HepG2 (cell line): Measurements from ENCODE around the gene CASS4. TPM values are rescaled to one million over a fixed set of nuclear protein-coding genes. Genes with fewer than 3 reads are reported as not detected.

ENCODE experiments used
- ATAC-seq: fragments of 200-7000 bp; cut with Tn5 transposase; 3 replicates; pipeline ENCODE4 v1.9.1; 2020; ENCODE audit warnings: mild to moderate bottlenecking, moderate library complexity
- BruUV-seq: library from RNA; stranded (reverse); fragments of 400-500 nt; replicated peaks from 2 replicates; lab custom pipeline; 2021; lab: Mats Ljungman, UMichigan
- CTCF ChIA-PET: fragments of 300-600 bp; formaldehyde crosslinking; extraction: SDS; loops from one replicate; lab custom pipeline; 2021; ENCODE audit warnings: low total read pairs, inconsistent platforms, low intra/inter-chr PET ratio; lab: Yijun Ruan, JAX
- POLR2A ChIA-PET: fragments of 350-600 bp; sonication (Branson Sonifier 250); formaldehyde crosslinking; loops from one replicate; lab custom pipeline; 2020; ENCODE audit warnings: antibody characterized with exemption, inconsistent platforms; lab: Yijun Ruan, JAX
- DNase-seq: peaks from one replicate; pipeline ENCODE4 v3.0.0-alpha.2; 2015; ENCODE audit warnings: low spot score
- FAIRE-seq: peaks from 3 replicates; lab custom pipeline; 2011; peaks lifted over from hg19 to GRCh38; lab: Jason Lieb, UNC
- H2AFZ ChIP-seq: one replicate; pipeline ENCODE4 v1.6.1; 2011; ENCODE audit warnings: low read length, inconsistent platforms
- H3K27ac ChIP-seq: fragments of 300-600 bp; 3 replicates; pipeline ENCODE4 v1.8.0; 2011; ENCODE audit warnings: mixed run types, mild to moderate bottlenecking, mixed read lengths, low read length, inconsistent platforms; ENCODE audit not compliant: insufficient read depth; ENCODE audit errors: extremely low read length
- H3K27me3 ChIP-seq, 2 experiments: fragments of 200-600 bp in 1 of 2; 2 replicates in 1 of 2; 3 replicates in 1 of 2; pipeline versions ENCODE4 v1.6.0 to v1.8.0; 2011; ENCODE audit warnings: low read length in 2 of 2, mild to moderate bottlenecking in 2 of 2, moderate library complexity in 2 of 2, inconsistent platforms in 1 of 2; ENCODE audit not compliant: insufficient read depth in 2 of 2, control insufficient read depth in 1 of 2
- H3K36me3 ChIP-seq, 2 experiments: fragments of 200-600 bp in 1 of 2; replicated peaks in 1 of 2; 2 replicates in 1 of 2; 3 replicates in 1 of 2; pipeline versions ENCODE4 v1.5.1 to v1.8.0; 2011; ENCODE audit warnings: low read length in 2 of 2, inconsistent platforms in 1 of 2; ENCODE audit not compliant: insufficient read depth in 2 of 2, control insufficient read depth in 1 of 2
- H3K4me1 ChIP-seq: 2 replicates; pipeline ENCODE4 v1.5.1; 2012; ENCODE audit warnings: low read length, inconsistent platforms; ENCODE audit not compliant: insufficient read depth
- H3K4me2 ChIP-seq: 2 replicates; pipeline ENCODE4 v1.6.0; 2011; ENCODE audit warnings: low read depth, low read length, inconsistent platforms
- H3K4me3 ChIP-seq, 3 experiments: fragments of 200-600 bp in 1 of 3; sonication (generic), shearing (Covaris generic) in 1 of 3; replicated peaks in 1 of 3; 2 replicates each; pipeline ENCODE4 v1.5.1; 2011 to 2016; ENCODE audit warnings: low read length in 3 of 3, inconsistent platforms in 2 of 3, low read depth in 2 of 3, mild to moderate bottlenecking in 2 of 3, control low read depth in 1 of 3, mixed read lengths in 1 of 3; ENCODE audit not compliant: insufficient read depth in 1 of 3
- H3K79me2 ChIP-seq: one replicate; pipeline ENCODE4 v1.6.1; 2011; ENCODE audit warnings: low read length, inconsistent platforms; ENCODE audit not compliant: insufficient read depth
- H3K9ac ChIP-seq: 2 replicates; pipeline ENCODE4 v1.6.0; 2011; ENCODE audit warnings: mild to moderate bottlenecking, low read depth, low read length, inconsistent platforms; ENCODE audit not compliant: insufficient read depth
- H3K9me3 ChIP-seq: 2 replicates; pipeline ENCODE4 v1.5.1; 2012; ENCODE audit warnings: mild to moderate bottlenecking, low read length
- H4K20me1 ChIP-seq: 2 replicates; pipeline ENCODE4 v1.6.0; 2011; ENCODE audit warnings: inconsistent platforms, mild to moderate bottlenecking, low read length, moderate library complexity; ENCODE audit not compliant: insufficient read depth
- ATF5 ChIP-seq: sonication (generic); formaldehyde crosslinking; IDR thresholded peaks from 2 replicates; pipeline ENCODE4 v1.4.0; 2020; ENCODE audit warnings: mild to moderate bottlenecking, low read depth, missing genetic modification reagents
- CC2D1A ChIP-seq: sonication (generic); formaldehyde crosslinking; IDR thresholded peaks from 2 replicates; pipeline ENCODE4 v1.8.1; 2023; ENCODE audit warnings: mild to moderate bottlenecking, missing genetic modification reagents
- E2F2 ChIP-seq: sonication (generic); formaldehyde crosslinking; IDR thresholded peaks from 2 replicates; pipeline ENCODE4 v1.4.0; 2020; ENCODE audit warnings: missing genetic modification reagents, borderline replicate concordance
- HOXA7 ChIP-seq: sonication (generic); formaldehyde crosslinking; IDR thresholded peaks from 2 replicates; pipeline ENCODE4 v1.8.1; 2022; ENCODE audit warnings: mild to moderate bottlenecking, missing genetic modification reagents, moderate library complexity
- REST ChIP-seq, 2 experiments: IDR thresholded peaks; 2 replicates each; pipeline ENCODE4 v1.6.1; 2011 to 2012; ENCODE audit warnings: low read length in 2 of 2, borderline replicate concordance in 1 of 2, low read depth in 1 of 2, mild to moderate bottlenecking in 1 of 2, moderate library complexity in 1 of 2
- REXO4 ChIP-seq: sonication (generic); formaldehyde crosslinking; IDR thresholded peaks from 2 replicates; pipeline ENCODE4 v1.8.0; 2022; ENCODE audit warnings: missing genetic modification reagents, mild to moderate bottlenecking, borderline replicate concordance
- SIN3B ChIP-seq: fragments of 150-350 bp; IDR thresholded peaks from 2 replicates; pipeline ENCODE4 v1.6.1; 2014; ENCODE audit warnings: low read length
- SKIL ChIP-seq: sonication (generic); formaldehyde crosslinking; IDR thresholded peaks from 2 replicates; pipeline ENCODE4 v1.8.0; 2022; ENCODE audit warnings: missing genetic modification reagents, mild to moderate bottlenecking, moderate library complexity, borderline replicate concordance
- ZGPAT ChIP-seq: IDR thresholded peaks from 2 replicates; pipeline ENCODE4 v1.6.1; 2016; ENCODE audit warnings: mild to moderate bottlenecking
- ZNF101 ChIP-seq: sonication (generic); formaldehyde crosslinking; IDR thresholded peaks from 2 replicates; pipeline ENCODE4 v1.4.0; 2020; ENCODE audit warnings: mild to moderate bottlenecking, low read depth, missing genetic modification reagents, borderline replicate concordance
- ZNF367 ChIP-seq: sonication (generic); formaldehyde crosslinking; IDR thresholded peaks from 2 replicates; pipeline ENCODE4 v1.4.0; 2020; ENCODE audit warnings: missing genetic modification reagents, borderline replicate concordance
- ZNF589 ChIP-seq: sonication (generic); formaldehyde crosslinking; conservative IDR thresholded peaks from 2 replicates; pipeline ENCODE4 v1.8.0; 2022; ENCODE audit warnings: mild to moderate bottlenecking, moderate library complexity, missing genetic modification reagents
- ZNF792 ChIP-seq: IDR thresholded peaks from 2 replicates; pipeline ENCODE4 v1.6.1; 2016
- WGBS: methylation state at CpG from one replicate; pipeline ENCODE4 v1.1.6; 2017; ENCODE audit warnings: low lambda C conversion rate; 5-methylcytosine and 5-hydroxymethylcytosine counted together
- in situ Hi-C: cut with HindIII; loops from 2 replicates; pipeline ENCODE4 v1.10.0; 2017; ENCODE audit warnings: low pct_unique_long_range_greater_than_20kb; ENCODE audit not compliant: extremely low pct_ligation_motif_present
- intact Hi-C: fragments of 100-400 bp; cut with micrococcal nuclease; formaldehyde crosslinking; loops from one replicate; pipeline ENCODE4 v1.10.0; 2022; ENCODE audit not compliant: unreplicated experiment
- polyA plus RNA-seq, 8 experiments: library from polyadenylated mRNA; depleted of rRNA in 3 of 8; stranded (reverse) in 7 of 8; unstranded in 1 of 8; fragments of >200 nt; fragmentation: Illumina TruSeq in 4 of 8; extraction: Trizol in 4 of 8; gene quantifications; 2 replicates each; pipeline versions ENCODE4 v1.2.1 to v1.2.3, GENCODE V29; 2011 to 2016; ENCODE audit warnings: low read depth in 4 of 8, missing spikeins in 1 of 8, mixed read lengths in 1 of 8; ENCODE audit not compliant: insufficient read depth in 1 of 8
- total RNA-seq, 5 experiments: library from RNA; depleted of rRNA; stranded (reverse); fragments of >200 nt; fragmentation: Illumina TruSeq; extraction: Trizol; gene quantifications; 2 replicates each; pipeline ENCODE4 v1.2.3, GENCODE V29; 2016; ENCODE audit warnings: low read depth in 1 of 5

CASS4 gene
- total and polyA plus RNA-seq, 2 of the 13 experiments (the other 11 are each of a cell fraction or from before 2014, with no cell fraction given), result 0.17 to 0.49 TPM

- ChIA-PET CTCF (no interaction called here), POLR2A (interaction anchor here (1.0 to 4.1 kb wide), 12 partner anchors 11 to 75 kb away, joined by 3 to 91 read pairs (median 4); partner anchors contain the start of genes CASS4, FAM210B and RTF2)
- Histone ChIP-seq H3K79me2 (peaks cover 64% of the 10 kb centered on the region), H3K27me3 (peaks cover 0 to 4% of the 10 kb centered on the region in 2 experiments; a peak in 1 of 5 replicates), H4K20me1 (no peaks in the 10 kb centered on the region), H3K4me2 (peak overlapping the region; percentile 94), H3K27ac (peak overlapping the region; percentile 88), H3K4me3 (peak overlapping the region; percentile 92 to 94 (median 93)), H3K9ac (peak overlapping the region; percentile 93), H3K9me3 (no peaks in the 10 kb centered on the region), H3K4me1 (peaks cover 45% of the 10 kb centered on the region), H3K36me3 (peaks cover 20 to 45% of the 10 kb centered on the region in 2 experiments), H2AFZ (no peak overlapping the region)
- DNase-seq (no peak), ATAC-seq (no peak), FAIRE-seq (no peak)
- BruUV-seq, result TSS peak; percentile 57
- intact Hi-C loops, result loop anchor here (1.0 to 2.0 kb wide), 4 partner anchors 32 to 145 kb away; partner anchors contain the start of genes MC3R and RTF2
- in situ Hi-C loops, result no loop called here
- under 1% methylated on average over 18 of the region's 18 CpGs for WGBS
- peak; percentile 36; the same call in 1 of the 2 replicates for TF ChIP-seq SIN3B
- no peak for TF ChIP-seq REST (IDR thresholded peaks at IDR 0.05; ENCODE audit: borderline replicate concordance in 1 of 2, low read depth in 1 of 2, low read length in 2 of 2)
- no peak for TF ChIP-seq ZGPAT (CRISPR knock-in tag)
- TF ChIP-seq ZNF367 (CRISPR knock-in tag), result no peak
- peak; percentile 54; the same call in 1 of the 2 replicates for TF ChIP-seq ZNF589
- TF ChIP-seq CC2D1A, result peak; percentile 23; the same call in 1 of the 2 replicates
- TF ChIP-seq ZNF792 (CRISPR knock-in tag), result no peak
- 0 out of 2 replicates have a peak, but pooled peaks have one; percentile 32 for TF ChIP-seq ATF5 (CRISPR knock-in tag)
- TF ChIP-seq HOXA7, result 0 out of 2 replicates have a peak, but pooled peaks have one; percentile 27
- peak; percentile 55; the same call in 1 of the 2 replicates for TF ChIP-seq ZNF101 (CRISPR knock-in tag)
- no peak for TF ChIP-seq E2F2 (CRISPR knock-in tag)
- TF ChIP-seq SKIL (CRISPR knock-in tag), result peak; percentile 14; the same call in 1 of the 2 replicates
- TF ChIP-seq REXO4 (CRISPR knock-in tag), result 0 out of 2 replicates have a peak, but pooled peaks have one; percentile 1
These were observed 19.1 kb upstream of the CASS4 start for GRCh38 chr20:56392881-56393482.
